MCF 10A (cell line): ENCODE results near the gene LPAR6. TPM values are rescaled to one million over a fixed set of nuclear protein-coding genes. Genes with fewer than 3 reads are reported as not detected.

Experiments used
- BruUV-seq: library from RNA; stranded (reverse); fragments of 400-500 nt; replicated peaks from 2 replicates; lab custom pipeline; 2021; lab: Mats Ljungman, UMichigan
- CTCF ChIA-PET: fragments of 300-600 bp; sonication (Branson Sonifier 250); formaldehyde crosslinking; extraction: SDS; loops from one replicate; lab custom pipeline; 2021; ENCODE audit warnings: antibody characterized with exemption, inconsistent platforms; lab: Yijun Ruan, JAX
- POLR2A ChIA-PET: fragments of 300-600, 350-650 bp; sonication (Branson Sonifier 250); formaldehyde crosslinking; extraction: SDS; loops from one replicate; lab custom pipeline; 2020; ENCODE audit warnings: antibody characterized with exemption, inconsistent platforms; lab: Yijun Ruan, JAX
- DNase-seq: peaks from one replicate; pipeline ENCODE4 v3.0.0-alpha.2; 2018; ENCODE audit not compliant: unreplicated experiment
- H3K27ac Mint-ChIP-seq: one replicate; pipeline ENCODE4 v1.8.0; 2022; ENCODE audit warnings: mild to moderate bottlenecking, low read depth, mixed read lengths; ENCODE audit not compliant: unreplicated experiment
- H3K27me3 Mint-ChIP-seq: one replicate; pipeline ENCODE4 v1.8.0; 2022; ENCODE audit warnings: mixed read lengths; ENCODE audit not compliant: insufficient read depth, unreplicated experiment
- H3K36me3 Mint-ChIP-seq: one replicate; pipeline ENCODE4 v1.8.0; 2022; ENCODE audit warnings: mild to moderate bottlenecking, moderate library complexity, mixed read lengths; ENCODE audit not compliant: insufficient read depth, unreplicated experiment
- H3K4me1 Mint-ChIP-seq: one replicate; pipeline ENCODE4 v1.8.0; 2022; ENCODE audit warnings: mixed read lengths; ENCODE audit not compliant: insufficient read depth, unreplicated experiment
- H3K4me3 Mint-ChIP-seq: one replicate; pipeline ENCODE4 v1.8.0; 2022; ENCODE audit warnings: mild to moderate bottlenecking, moderate library complexity, mixed read lengths; ENCODE audit not compliant: unreplicated experiment
- H3K9me3 Mint-ChIP-seq: one replicate; pipeline ENCODE4 v1.8.0; 2022; ENCODE audit warnings: mixed read lengths; ENCODE audit not compliant: unreplicated experiment
- CTCF ChIP-seq: fragments of 200-600 bp; IDR thresholded peaks from one replicate; pipeline ENCODE4 v1.8.0; 2022; ENCODE audit warnings: antibody characterized with exemption, mild to moderate bottlenecking; ENCODE audit not compliant: unreplicated experiment
- intact Hi-C: fragments of 100-400 bp; cut with micrococcal nuclease; formaldehyde crosslinking; loops from 2 replicates; pipeline ENCODE4 v1.14.1; 2022
- total RNA-seq: library from RNA; stranded (reverse); gene quantifications from 2 replicates; pipeline ENCODE4 v1.2.3, GENCODE V29; 2022

The LPAR6 gene
- total RNA-seq, 1 experiment from 2014 or later: 3.1 TPM

DNA sequence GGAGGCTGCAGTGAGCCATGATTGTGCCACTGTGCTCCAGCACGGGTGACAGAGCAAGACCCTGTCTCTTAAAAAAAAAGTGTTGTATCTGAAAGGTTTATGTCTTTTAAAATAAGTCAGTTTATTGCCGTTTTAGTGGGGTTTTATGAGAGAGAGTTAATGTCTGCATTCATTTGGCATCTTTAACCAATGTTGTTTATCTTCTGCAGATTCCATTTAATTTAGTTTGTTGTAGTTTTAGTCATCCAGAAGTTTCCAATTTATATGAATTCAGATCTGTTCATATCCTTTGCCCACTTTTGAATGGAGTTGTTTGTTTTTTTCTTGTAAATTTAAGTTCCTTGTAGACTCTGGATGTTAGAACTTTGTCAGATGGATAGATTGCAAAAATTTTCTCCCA is 36.7 kb upstream of the LPAR6 start:
- intact Hi-C loops: no loop called here

GRCh38 chr13:48448959-48449614 is 36.2 kb upstream of the LPAR6 start:
- H3K4me1 Mint-ChIP-seq: peaks cover 18% of the 10 kb centered on the region
- ChIA-PET CTCF (interaction anchor here (0.8 kb wide), 1 partner anchor 11 kb away, joined by 3 read pairs; no protein-coding TSS in a partner anchor), POLR2A (interaction anchor here (0.6 to 2.1 kb wide), 8 partner anchors 9 to 288 kb away, joined by 3 to 9 read pairs (median 4); partner anchors contain the start of gene LPAR6)
- no peaks in the 10 kb centered on the region for H3K27me3 Mint-ChIP-seq
- H3K36me3 Mint-ChIP-seq: peaks cover 18% of the 10 kb centered on the region
- DNase-seq: peak; percentile 68
- TF ChIP-seq CTCF: no peak
- H3K4me3 Mint-ChIP-seq: peak overlapping the region; percentile 62
- peaks cover 7% of the 10 kb centered on the region for H3K9me3 Mint-ChIP-seq
- intact Hi-C loops: no loop called here
- no TSS peak for BruUV-seq
- peak overlapping the region; percentile 59 for H3K27ac Mint-ChIP-seq

More for the DNA sequence above, 36.7 kb upstream of the LPAR6 start:
- Mint-ChIP-seq H3K4me1 (peaks cover 18% of the 10 kb centered on the region), H3K27ac (peak overlapping the region; percentile 59), H3K27me3 (no peaks in the 10 kb centered on the region), H3K36me3 (peaks cover 19% of the 10 kb centered on the region), H3K9me3 (peaks cover 7% of the 10 kb centered on the region), H3K4me3 (peak overlapping the region; percentile 62)
- DNase-seq: no peak
- no peak for TF ChIP-seq CTCF
- BruUV-seq: no TSS peak
- ChIA-PET CTCF (no interaction called here), POLR2A (interaction anchor here (0.6 to 2.1 kb wide), 4 partner anchors 23 to 56 kb away, joined by 3 to 9 read pairs (median 3); partner anchors contain the start of gene LPAR6)

DNA sequence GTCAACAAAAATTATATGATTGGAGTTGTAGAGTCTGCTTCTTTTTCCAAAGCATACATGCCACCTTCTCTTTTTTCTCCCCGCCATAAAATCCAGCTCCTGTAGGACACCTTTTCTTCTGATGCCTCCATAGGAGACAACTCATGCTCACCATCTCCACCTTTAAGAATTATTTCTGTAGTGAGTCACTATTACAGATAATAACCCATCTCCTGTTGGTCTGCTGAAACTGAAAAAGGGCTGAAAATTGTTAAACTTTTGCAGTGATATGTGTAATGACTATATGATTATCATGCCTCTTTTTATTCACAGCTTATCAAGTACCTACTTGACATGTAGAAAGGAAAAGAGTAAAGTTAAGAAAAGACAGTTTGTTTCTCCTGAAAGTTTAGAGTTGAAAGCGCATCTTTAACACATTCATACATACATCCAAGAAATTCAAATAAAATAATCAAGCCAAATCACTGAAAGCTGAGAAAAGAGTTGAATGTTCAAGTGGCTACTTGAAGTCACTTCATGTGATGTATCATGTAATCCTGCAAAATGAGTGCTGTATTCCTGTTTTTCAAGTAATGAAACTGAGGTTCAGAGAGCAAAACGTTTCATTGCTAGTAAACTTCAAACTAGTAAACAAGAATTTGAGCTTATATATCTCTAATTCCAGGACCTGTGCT is 35.5 kb upstream of the LPAR6 start:
- POLR2A ChIA-PET: interaction anchor here (0.6 to 2.1 kb wide), 8 partner anchors 10 to 288 kb away, joined by 3 to 9 read pairs (median 4); partner anchors contain the start of gene LPAR6

More for the DNA sequence above, 35.5 kb upstream of the LPAR6 start:
- intact Hi-C loops: no loop called here
- H3K4me1 Mint-ChIP-seq: peaks cover 18% of the 10 kb centered on the region
- H3K27me3 Mint-ChIP-seq: no peaks in the 10 kb centered on the region
- H3K27ac Mint-ChIP-seq: peak overlapping the region; percentile 59
- H3K4me3 Mint-ChIP-seq: peak overlapping the region; percentile 62
- no TSS peak for BruUV-seq
- CTCF ChIA-PET: interaction anchor here (0.8 kb wide), 1 partner anchor 11 kb away, joined by 3 read pairs; no protein-coding TSS in a partner anchor
- peak; percentile 4 for DNase-seq
- TF ChIP-seq CTCF: no peak
- peaks cover 20% of the 10 kb centered on the region for H3K36me3 Mint-ChIP-seq
- H3K9me3 Mint-ChIP-seq: peaks cover 7% of the 10 kb centered on the region
